Psoas muscle (tissue), 8 donors: ENCODE measurements around the gene MARK3. TPM values are rescaled to one million over a fixed set of nuclear protein-coding genes. Genes with fewer than 3 reads are reported as not detected.
"Not testable (repeated sequence)": the region's sequence is repeated elsewhere in the genome, so short reads cannot be mapped to it uniquely, and the experiment has no call there.

Experiments
- ATAC-seq, 4 donors: fragments of 200-7000 bp; cut with Tn5 transposase; one replicate each; pipeline ENCODE4 v1.9.1; 2020; ENCODE audit warnings: moderate library complexity in 3 of 4, mild to moderate bottlenecking in 2 of 4
- DNase-seq, 2 donors: peaks; one replicate each; pipeline ENCODE4 v3.0.0-alpha.2; 2020
- H3K27ac ChIP-seq: fragments of 200-600 bp; one replicate; pipeline ENCODE4 v1.8.0; 2022
- H3K27me3 ChIP-seq, 3 donors: fragments of 200-600 bp in 1 of 3; one replicate each; pipeline versions ENCODE4 v1.6.1 to v1.8.0; 2013 to 2022; ENCODE audit warnings: low read length in 2 of 3, mild to moderate bottlenecking in 2 of 3, moderate library complexity in 1 of 3; ENCODE audit not compliant: insufficient read depth in 3 of 3
- H3K36me3 ChIP-seq, 2 donors: fragments of 200-600 bp in 1 of 2; one replicate each; pipeline versions ENCODE4 v1.6.1 to v1.8.0; 2013 to 2022; ENCODE audit warnings: low read depth in 1 of 2, mild to moderate bottlenecking in 1 of 2, moderate library complexity in 1 of 2; ENCODE audit not compliant: insufficient read depth in 1 of 2
- H3K4me1 ChIP-seq: fragments of 200-600 bp; one replicate; pipeline ENCODE4 v1.8.0; 2022
- H3K4me3 ChIP-seq: fragments of 200-600 bp; one replicate; pipeline ENCODE4 v1.8.0; 2022; ENCODE audit warnings: mild to moderate bottlenecking
- H3K9me3 ChIP-seq: fragments of 200-600 bp; one replicate; pipeline ENCODE4 v1.8.0; 2022
- WGBS, 3 donors: extraction: QIAGEN DNeasy Blood & Tissue Kit; methylation state at CpG; one replicate each; pipeline versions ENCODE4 v1.1.6 to v1.1.7; 2013; 5-methylcytosine and 5-hydroxymethylcytosine counted together
- intact Hi-C, 2 donors: fragments of 100-400 bp; cut with DNase I; formaldehyde crosslinking; loops; one replicate each; pipeline versions ENCODE4 v1.11.0 to v1.14.2; 2022
- polyA plus RNA-seq, 3 donors: library from polyadenylated mRNA; stranded (reverse); fragments of 200-250 nt; gene quantifications; one replicate each; pipeline ENCODE4 v1.2.3, GENCODE V29; 2013
- total RNA-seq, 4 donors: library from RNA; stranded (reverse); fragmentation: NEBNext Ultra II Directional in 2 of 4; extraction: Animal tissue kit (Norgen Biotek cat#: 25700) in 2 of 4; gene quantifications; one replicate each; pipeline versions ENCODE4 v1.2.1 to v1.2.4, GENCODE V29; 2021 to 2023
- TF ChIP-seq, protein P1 (sequence below): fragments of 200-600 bp; IDR thresholded peaks from one replicate; pipeline ENCODE4 v1.8.0; 2022; ENCODE audit warnings: antibody characterized with exemption
- donor health status: healthy with polysubstance abuse.
- donor health status: DM: no; HTN: no; CAD: no; lungs with moderate emphysema.
- donor health status: Bipolar disorder and iron deficiency.
- donor health status: healthy.
- donor health status: DM: yes; HTN: yes; CAD: no.
- donor health status: DM: no; HTN: no; CAD: no.
- donor health status: DM: no; HTN: no; CAD: no.
- donor health status: DM: yes; HTN: yes; CAD: no.

Gene MARK3
- total and polyA plus RNA-seq, 7 donors = 46.1 to 89.2 (median 63.9) TPM

DNA sequence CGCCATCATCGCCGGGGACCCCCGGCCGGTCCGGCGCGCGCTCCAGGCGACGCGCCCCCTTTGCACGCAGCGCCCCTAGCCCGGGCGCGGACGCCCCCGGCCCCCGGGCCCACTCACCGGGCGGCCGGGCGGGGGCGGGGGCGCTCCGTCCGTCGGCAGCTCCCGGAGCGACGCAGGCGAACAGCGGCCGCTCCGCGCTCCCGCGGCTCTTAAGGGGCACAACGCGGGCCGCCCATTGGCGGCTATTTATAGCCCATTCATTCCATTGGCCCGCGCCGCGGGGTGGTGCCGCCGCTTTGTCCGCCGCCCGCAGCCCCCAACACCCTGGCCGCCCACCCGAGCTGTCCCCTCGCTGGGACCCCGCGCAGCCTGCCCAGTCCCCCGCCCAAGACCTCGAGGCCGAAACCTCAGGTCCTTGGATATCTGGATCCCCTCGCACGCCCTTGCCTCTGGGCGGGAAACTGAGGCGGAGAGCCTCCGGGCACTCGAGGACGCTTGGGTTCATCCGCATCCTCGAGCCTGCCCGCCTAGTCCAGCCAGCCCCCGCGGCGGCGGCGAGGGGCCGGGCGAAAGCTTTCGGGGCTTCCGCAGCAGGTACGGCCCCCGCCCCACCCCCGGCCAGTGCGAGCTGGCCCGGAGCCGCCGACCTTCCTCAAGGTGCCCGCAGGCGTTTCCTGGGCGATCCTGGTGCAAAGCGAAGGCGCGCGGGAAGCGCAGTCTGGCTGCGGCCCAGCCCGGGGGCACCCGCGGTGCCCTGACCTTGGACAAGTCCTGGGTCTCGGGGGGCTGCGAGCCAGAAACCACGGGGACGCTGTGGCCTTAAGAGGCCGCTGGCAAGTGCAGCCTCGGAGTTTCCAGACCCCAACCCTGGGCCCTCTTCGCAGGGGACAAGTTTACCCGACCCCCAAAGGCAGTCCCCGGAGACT lies 137.7 kb downstream of the MARK3 start, which contains the start of gene CKB:
Gene CKB (minus strand): TSS at position 182 of the 926 bp plus-strand sequence. CDS start 337 bp downstream, outside the sequence.
- H3K9me3 ChIP-seq = no peaks in the 10 kb centered on the region
- peak; percentile 70 to 84 for DNase-seq
- peaks cover 24% of the 10 kb centered on the region for H3K4me1 ChIP-seq
- TF ChIP-seq, protein P1, sequence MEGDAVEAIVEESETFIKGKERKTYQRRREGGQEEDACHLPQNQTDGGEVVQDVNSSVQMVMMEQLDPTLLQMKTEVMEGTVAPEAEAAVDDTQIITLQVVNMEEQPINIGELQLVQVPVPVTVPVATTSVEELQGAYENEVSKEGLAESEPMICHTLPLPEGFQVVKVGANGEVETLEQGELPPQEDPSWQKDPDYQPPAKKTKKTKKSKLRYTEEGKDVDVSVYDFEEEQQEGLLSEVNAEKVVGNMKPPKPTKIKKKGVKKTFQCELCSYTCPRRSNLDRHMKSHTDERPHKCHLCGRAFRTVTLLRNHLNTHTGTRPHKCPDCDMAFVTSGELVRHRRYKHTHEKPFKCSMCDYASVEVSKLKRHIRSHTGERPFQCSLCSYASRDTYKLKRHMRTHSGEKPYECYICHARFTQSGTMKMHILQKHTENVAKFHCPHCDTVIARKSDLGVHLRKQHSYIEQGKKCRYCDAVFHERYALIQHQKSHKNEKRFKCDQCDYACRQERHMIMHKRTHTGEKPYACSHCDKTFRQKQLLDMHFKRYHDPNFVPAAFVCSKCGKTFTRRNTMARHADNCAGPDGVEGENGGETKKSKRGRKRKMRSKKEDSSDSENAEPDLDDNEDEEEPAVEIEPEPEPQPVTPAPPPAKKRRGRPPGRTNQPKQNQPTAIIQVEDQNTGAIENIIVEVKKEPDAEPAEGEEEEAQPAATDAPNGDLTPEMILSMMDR = no peak
- no peaks in the 10 kb centered on the region for H3K36me3 ChIP-seq
- peak within 1 kb of the TSS; percentile 62 for H3K4me3 ChIP-seq
- 2 to 3% (median 3%) methylated on average over 70 to 107 of the region's 107 CpGs for WGBS, 3 donors
- ATAC-seq = peak; percentile 50 to 67 (median 61)
- intact Hi-C loops = no loop called here
- H3K27me3 ChIP-seq = peaks cover 0 to 24% (median 15%) of the 10 kb centered on the region in 3 donors
- no peak within 1 kb of the TSS for H3K27ac ChIP-seq

DNA sequence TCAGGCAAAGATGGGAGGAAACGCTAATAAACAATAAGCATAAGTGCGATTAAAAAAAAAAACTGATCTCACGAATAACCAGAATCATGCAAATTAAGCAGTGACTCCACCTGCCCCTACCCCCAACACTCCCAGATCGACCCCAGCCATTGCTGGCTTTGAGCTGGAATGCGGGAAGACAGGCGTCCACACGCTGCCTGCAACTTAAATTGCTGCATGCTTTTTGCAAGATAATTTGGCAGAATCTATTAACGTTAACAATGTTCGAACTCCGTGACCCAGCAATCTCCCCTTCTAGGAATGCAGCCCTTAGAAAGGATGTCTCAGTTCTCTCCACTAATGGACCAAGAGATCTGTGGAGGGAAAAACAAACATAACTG lies 138.3 kb downstream of the MARK3 start:
- no peak for ATAC-seq
- H3K27me3 ChIP-seq = peaks cover 0 to 24% (median 15%) of the 10 kb centered on the region in 3 donors
- intact Hi-C loops = no loop called here
- no peak overlapping the region for H3K4me3 ChIP-seq
- peaks cover 22% of the 10 kb centered on the region for H3K4me1 ChIP-seq
- TF ChIP-seq, protein P1 = no peak
- no peaks in the 10 kb centered on the region for H3K9me3 ChIP-seq
- WGBS, 3 donors = 30 to 41% (median 30%) methylated on average over 10 of the region's 10 CpGs
- no peak overlapping the region for H3K27ac ChIP-seq
- H3K36me3 ChIP-seq = no peaks in the 10 kb centered on the region
- DNase-seq = no peak

DNA sequence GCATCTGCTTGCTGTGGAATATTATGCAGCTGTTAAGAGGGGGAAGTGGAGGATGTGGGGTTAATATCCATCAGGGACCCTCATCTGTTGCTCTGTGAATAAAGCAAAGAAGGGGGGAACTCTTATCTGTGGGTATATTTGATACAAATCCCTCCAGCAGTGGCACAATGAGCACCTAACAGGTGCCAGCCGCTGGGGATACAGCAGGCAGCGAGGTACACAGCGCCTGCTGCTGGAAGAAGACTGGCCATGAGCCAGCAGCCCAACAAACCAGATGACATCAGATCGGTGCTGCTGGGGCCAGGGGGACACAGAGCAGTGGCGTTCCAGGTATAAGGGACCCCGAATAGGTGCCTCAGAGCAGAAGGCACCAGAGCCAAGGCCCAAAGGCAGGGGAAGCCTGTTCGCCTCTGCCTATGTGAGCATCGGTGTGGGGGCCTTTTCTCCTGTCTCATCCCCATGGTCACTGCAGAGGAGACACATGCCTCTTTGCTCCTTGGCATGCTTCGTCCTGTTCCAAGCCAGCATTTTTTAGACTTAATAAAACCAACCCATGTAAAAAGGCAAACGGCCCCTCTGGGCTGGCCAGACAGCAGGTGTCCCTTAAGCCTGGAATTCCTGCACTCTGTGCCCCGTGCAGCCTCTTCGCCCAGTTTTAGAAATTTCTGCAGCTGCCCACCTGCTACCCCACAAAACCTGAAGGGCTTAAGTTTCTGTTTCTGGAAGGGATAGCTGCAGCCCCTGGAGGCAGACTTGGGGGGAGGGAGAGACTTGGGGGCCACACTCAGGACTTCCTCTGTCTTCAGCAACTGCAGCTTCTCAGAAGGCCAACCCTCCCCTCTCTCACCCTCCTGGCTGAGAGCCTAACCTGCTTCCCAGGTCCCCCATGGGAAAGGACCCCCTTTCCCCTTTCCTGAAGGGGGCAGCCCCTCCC lies 139.1 kb downstream of the MARK3 start:
- Histone ChIP-seq H3K27me3 (peaks cover 0 to 24% (median 15%) of the 10 kb centered on the region in 3 donors), H3K9me3 (no peaks in the 10 kb centered on the region), H3K4me1 (peaks cover 19% of the 10 kb centered on the region), H3K27ac (no peak overlapping the region), H3K36me3 (no peaks in the 10 kb centered on the region), H3K4me3 (no peak overlapping the region)
- TF ChIP-seq, protein P1 = no peak
- DNase-seq (no peak), ATAC-seq (no peak)
- 35 to 44% (median 43%) methylated on average over 12 of the region's 12 CpGs for WGBS, 3 donors
- intact Hi-C loops = no loop called here

DNA sequence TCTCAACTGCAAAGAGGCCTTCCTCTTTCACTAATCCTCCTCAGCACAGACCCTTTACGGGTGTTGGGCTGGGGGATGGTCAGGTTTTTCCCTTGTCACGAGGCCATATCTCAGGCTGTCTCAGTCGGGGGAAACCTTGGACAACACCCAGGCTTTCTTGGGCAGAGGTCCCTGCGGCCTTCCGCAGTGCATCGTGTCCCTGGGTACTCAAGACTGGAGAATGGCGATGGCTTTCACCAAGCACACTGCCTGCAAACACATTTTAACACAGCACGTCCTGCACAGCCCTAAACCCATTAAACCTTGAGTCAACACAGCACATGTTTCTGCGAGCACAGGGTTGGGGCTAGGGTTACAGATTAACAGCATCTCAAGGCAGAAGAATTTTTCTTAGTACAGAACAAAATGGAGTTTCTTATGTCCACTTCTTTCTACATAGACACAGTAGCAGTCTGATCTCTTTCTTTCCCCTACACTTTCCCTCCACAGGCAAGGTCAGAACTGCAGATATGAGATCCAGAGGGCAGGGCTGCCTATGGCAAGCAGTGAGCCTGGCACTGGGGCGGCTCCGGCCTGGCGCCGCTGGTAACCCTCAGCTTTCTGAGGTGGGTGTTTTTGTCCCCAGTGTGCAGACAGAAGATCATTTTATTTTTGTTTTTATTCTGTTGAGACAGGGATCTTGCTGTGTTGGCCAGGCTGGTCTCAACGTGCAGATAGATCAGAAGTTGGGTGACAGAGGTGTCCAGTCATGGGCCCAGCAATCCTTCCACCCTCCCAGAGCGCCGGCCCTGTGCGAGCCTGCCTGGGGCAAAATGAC lies 140.4 kb downstream of the MARK3 start:
- 64 to 69% (median 66%) methylated on average over 17 of the region's 17 CpGs for WGBS, 3 donors
- intact Hi-C loops, H3K27ac ChIP-seq, DNase-seq, ATAC-seq, H3K36me3 ChIP-seq, H3K9me3 ChIP-seq, H3K4me3 ChIP-seq: not testable (repeated sequence)
- Histone ChIP-seq H3K4me1 (peaks cover 28% of the 10 kb centered on the region), H3K27me3 (peaks cover 0 to 21% (median 14%) of the 10 kb centered on the region in 3 donors)
